GM21825 (cell line): Measurements from ENCODE around the gene PIK3R4.

Source experiments
- ATAC-seq: cut with Tn5 transposase; IDR thresholded peaks from one replicate; pipeline ENCODE4 v1.9.1; 2021; ENCODE audit warnings: mild to moderate bottlenecking, moderate library complexity; ENCODE audit not compliant: unreplicated experiment

Gene PIK3R4

GRCh38 chr3:130743354-130743753, 3.3 kb downstream of the PIK3R4 start:
- ATAC-seq: no peak

DNA sequence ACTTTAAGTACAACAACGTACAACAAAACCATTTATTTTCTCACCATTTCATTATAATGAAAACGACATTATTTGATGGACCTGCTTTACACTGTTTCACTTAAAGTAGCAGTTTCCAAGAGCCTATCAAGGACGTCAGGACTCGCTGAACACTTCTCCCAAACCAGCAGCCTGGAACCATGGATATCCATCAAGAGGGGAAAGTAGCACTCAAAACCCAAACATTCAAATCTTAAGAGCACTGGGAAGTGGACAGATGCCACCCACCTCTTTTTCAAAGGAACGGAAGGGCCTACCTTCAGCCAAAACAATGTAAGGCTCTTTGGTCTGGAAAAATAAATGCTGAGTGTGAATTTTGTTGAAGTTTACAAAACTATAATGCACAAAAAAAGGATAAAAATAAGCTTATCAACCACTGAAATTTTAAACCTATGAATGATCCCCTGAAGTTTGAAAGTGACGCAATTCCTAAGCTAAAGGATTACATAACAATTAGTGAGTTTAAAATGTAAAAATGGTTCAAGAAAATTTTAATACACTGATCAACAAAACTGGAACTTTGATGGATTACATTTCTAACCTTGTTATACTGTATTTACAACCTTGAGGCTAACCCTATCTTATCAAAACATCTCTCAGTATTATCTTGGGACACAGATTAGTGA, 4.6 kb downstream of the PIK3R4 start:
- ATAC-seq: no peak

GRCh38 chr3:130739848-130740247, 6.8 kb downstream of the PIK3R4 start:
- no peak for ATAC-seq

- no peak for ATAC-seq
These were observed 8.4 kb downstream of the PIK3R4 start for GRCh38 chr3:130738241-130738640.

GRCh38 chr3:130737622-130738021, 9.0 kb downstream of the PIK3R4 start:
- ATAC-seq: no peak

GRCh38 chr3:130733236-130733875, 13.3 kb downstream of the PIK3R4 start:
- ATAC-seq: no peak

GRCh38 chr3:130732501-130732900, 14.1 kb downstream of the PIK3R4 start:
- no peak for ATAC-seq

- ATAC-seq: no peak
These were observed 14.8 kb downstream of the PIK3R4 start for GRCh38 chr3:130731817-130732216.

DNA sequence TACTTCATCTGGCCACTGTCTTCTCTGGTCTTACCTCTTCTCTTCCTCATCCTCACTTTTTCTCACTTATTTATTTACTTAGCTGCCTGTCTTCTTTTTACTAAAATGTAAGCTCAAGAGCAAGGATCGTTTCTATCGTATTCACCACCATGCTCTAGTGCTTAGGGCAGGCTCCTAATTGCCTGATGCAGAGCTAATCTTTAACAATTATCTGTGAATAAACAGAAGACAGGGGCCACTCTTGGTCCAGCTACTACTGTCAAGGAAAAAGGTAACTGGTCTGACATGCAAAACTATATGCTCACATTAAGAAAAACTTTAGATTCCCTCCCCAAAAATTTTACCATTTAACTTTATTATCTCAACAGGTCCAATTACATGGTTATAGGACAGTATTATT, 17.5 kb downstream of the PIK3R4 start:
- no peak for ATAC-seq

GRCh38 chr3:130728037-130728436, 18.6 kb downstream of the PIK3R4 start:
- no peak for ATAC-seq

DNA sequence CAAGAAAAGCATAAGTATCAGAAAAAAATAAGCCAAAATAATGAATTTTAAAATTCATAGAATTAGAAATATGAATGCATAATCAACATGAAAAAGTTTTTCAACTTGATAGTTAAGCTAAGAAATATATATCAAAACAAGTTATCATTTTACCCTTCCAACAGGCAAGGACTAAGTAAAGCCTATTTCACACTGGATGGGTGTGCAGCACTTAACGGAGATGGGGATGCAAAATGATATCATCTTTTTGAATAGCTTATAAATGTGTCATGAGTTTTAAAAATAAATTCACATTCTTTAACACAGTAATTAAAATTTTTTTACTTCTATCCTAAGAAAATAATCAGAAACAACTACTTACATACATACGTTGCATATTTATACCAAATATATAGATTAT, 20.9 kb downstream of the PIK3R4 start:
- ATAC-seq: no peak

DNA sequence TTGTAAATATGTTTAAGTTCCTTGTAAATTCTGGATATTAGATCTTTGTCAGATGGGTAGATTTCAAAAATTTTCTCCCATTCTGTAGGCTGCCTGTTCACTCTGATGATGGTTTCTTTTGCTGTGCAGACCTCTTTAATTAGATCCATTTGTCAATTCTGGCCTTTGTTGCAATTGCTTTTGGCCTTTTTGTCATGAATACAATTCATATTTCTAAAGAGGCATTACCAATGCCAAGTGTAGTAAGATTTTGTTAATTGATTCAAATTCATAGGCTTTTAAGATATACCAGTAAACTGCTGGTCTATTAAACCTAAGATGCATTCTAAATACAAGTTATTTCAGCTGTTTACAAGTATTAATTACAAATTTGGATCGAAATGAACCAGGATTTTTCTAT, 31.0 kb downstream of the PIK3R4 start:
- ATAC-seq: no peak

DNA sequence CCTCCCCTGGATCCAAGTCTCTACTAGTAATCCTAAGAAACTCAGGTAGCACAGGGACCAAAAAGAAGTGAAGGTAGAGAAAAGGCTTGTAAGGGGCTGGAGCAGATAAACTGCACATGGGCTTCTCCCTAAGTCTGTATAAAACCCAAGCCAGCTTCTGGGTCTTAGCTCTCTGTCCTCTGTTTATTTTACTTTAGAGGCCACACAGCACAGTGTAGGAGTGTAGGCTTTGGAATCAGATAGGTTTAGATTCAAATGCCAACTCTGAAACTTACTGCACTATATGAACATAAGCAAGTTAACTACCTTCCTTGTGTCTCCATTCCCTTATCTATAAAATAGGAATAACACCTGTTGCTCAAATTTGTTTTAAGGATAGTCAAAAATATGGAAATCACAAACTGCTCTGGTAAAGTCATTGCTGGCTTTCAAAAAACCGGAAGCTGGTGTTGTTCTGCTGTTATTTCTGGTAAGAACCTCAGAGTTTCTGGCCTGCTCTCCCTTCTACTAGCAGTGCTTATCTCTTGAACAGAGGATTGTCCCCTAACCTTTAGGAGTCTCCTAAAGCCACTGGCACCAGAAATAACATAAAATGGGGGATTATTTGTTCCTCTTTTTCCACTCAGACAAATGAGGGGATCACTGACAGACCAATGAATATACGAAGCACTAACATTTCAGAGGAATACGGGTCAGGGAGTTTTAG, 33.8 kb downstream of the PIK3R4 start:
- no peak for ATAC-seq

GRCh38 chr3:130711565-130712324, 34.9 kb downstream of the PIK3R4 start:
- ATAC-seq: no peak

DNA sequence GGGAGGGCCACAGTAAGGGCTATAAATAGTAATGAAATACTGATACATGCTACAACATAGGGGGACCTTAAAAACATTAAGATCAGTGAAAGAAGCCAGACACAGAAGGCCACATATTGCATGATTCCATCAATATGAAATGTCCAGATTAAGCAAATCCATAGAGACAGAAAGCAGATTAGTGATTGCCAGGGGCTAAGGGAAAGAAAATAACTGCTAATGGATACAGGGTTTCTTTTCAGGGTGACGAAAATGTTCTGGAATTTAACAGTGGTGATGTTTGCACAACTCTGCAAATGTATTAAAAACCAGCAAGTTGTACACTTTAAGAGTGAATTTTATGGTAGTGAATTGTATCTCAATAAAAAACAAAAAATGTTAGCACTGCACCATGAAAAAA, 37.0 kb downstream of the PIK3R4 start:
- no peak for ATAC-seq

- ATAC-seq: no peak
These were observed 38.6 kb downstream of the PIK3R4 start for GRCh38 chr3:130707902-130708601.

GRCh38 chr3:130705501-130705900, 41.1 kb downstream of the PIK3R4 start:
- ATAC-seq: no peak

- ATAC-seq: no peak
These were observed 43.6 kb downstream of the PIK3R4 start for GRCh38 chr3:130702985-130703384.

DNA sequence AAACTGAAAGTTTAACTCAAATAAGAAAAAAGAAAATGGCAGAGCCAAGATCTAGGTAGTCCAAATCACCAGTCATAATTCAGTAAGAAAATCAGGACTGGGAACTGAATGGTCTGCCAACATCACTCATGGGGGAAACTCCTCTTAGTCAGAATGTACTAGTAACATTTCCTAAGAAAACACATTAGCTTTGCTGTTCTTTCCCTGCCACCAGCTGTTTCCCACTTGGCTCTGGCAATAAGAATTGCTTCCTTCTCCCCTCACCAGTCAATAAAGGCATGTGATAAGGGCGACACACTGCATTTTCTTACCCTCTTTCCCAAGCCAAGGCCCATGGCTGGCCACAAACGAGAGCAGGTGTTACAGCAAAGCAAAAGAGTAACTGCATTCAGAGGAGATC, 46.1 kb downstream of the PIK3R4 start:
- no peak for ATAC-seq

DNA sequence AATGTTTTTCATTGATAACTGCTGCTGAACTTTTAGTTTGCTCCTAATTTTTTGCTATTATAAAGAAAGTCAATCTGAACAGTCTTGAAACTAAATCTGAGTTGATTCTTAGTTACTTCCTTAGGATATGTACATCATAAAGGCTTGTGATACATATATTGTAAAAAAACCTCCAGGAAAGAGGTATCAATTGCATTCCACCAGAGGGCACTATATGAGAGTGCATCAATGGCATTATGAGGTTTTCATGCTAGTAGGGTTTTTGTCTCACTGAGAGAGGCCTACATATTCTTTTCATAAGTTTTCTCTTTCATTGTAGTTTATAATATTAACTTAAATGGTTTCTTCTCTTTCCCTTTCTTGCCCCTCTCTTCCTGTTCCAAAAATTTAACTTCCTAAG, 46.9 kb downstream of the PIK3R4 start:
- ATAC-seq: no peak

- ATAC-seq: no peak
These were observed 53.3 kb downstream of the PIK3R4 start for GRCh38 chr3:130693314-130693713.
